ENCODE measurements around the gene SUFU.

The SUFU gene

DNA sequence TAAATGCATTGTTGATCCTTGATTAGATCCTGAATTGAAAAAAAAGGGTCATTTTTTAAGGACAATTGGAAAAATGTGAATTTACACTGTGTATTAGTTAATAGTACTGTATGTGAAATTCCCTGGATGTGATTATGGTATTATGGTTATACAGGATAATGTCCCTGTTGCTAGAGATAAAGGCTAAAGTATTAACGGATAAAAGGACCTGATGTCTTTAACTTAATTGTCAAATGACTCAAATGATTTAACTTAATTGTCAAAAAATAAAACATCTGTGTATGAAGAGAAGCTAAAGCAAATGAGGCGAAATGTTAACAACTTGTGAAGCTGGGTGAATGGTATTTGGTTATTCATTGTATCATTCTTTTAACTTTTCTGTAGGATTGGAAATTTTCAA lies 48.8 kb downstream of the SUFU start:
- no peak for TF ChIP-seq CTCF (conservative IDR thresholded peaks at IDR 0.05; ENCODE audit: low read depth)
- DNase-seq (ENCODE audit: low spot score): no peak
- POLR2A ChIA-PET (ENCODE audit: low non-redundant PET): no interaction called here
- CTCF ChIA-PET: no interaction called here
- no peak overlapping the region for H3K27ac ChIP-seq

GRCh38 chr10:102553771-102554170 lies 50.0 kb downstream of the SUFU start:
- POLR2A ChIA-PET (ENCODE audit: low non-redundant PET): no interaction called here
- no peak overlapping the region for H3K27ac ChIP-seq
- no peak for TF ChIP-seq CTCF (conservative IDR thresholded peaks at IDR 0.05; ENCODE audit: low read depth)
- CTCF ChIA-PET: interaction anchor here (0.7 kb wide), 1 partner anchor 63 kb away, joined by 3 read pairs; no protein-coding TSS in a partner anchor
- DNase-seq (ENCODE audit: low spot score): no peak

GRCh38 chr10:102554531-102554930 lies 50.8 kb downstream of the SUFU start:
- ChIA-PET POLR2A (ENCODE audit: low non-redundant PET) (no interaction called here), CTCF (interaction anchor here (0.7 to 0.8 kb wide), 2 partner anchors 24 to 64 kb away, joined by 3 to 4 read pairs; no protein-coding TSS in a partner anchor)
- H3K27ac ChIP-seq: no peak overlapping the region
- no peak for DNase-seq (ENCODE audit: low spot score)
- no peak for TF ChIP-seq CTCF (conservative IDR thresholded peaks at IDR 0.05; ENCODE audit: low read depth)

GRCh38 chr10:102555781-102556328 lies 52.1 kb downstream of the SUFU start:
- peak overlapping the region; percentile 70 for H3K27ac ChIP-seq
- ChIA-PET POLR2A (ENCODE audit: low non-redundant PET) (no interaction called here), CTCF (interaction anchor here (0.6 to 1.1 kb wide), 3 partner anchors 12 to 1379 kb away, joined by 3 to 5 read pairs (median 3); no protein-coding TSS in a partner anchor)
- DNase-seq (ENCODE audit: low spot score): peak; percentile 86
- TF ChIP-seq CTCF (conservative IDR thresholded peaks at IDR 0.05; ENCODE audit: low read depth): no peak

DNA sequence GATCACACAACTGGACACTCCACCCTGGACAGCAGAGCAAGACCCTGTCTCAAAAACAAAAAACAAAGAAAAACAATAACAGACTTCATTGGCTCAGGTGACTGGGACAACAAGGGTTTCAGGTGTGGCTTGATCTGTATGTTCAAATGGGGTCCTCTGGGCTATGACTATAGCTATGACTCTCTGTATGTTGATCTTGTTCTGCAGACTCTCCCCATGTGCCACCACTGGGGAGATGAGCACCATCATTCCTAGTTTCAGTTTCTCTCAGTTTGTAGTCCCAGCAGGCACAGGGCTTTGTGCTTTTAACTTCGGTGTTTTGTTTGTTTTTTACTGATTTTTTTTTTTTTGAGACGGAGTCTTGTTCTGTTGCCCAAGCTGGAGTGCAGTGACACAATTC lies 53.8 kb downstream of the SUFU start:
- H3K27ac ChIP-seq: no peak overlapping the region
- DNase-seq (ENCODE audit: low spot score): no peak
- ChIA-PET CTCF (interaction anchor here (0.7 to 1.2 kb wide), 2 partner anchors 48 to 158 kb away, joined by 3 to 4 read pairs; no protein-coding TSS in a partner anchor), POLR2A (ENCODE audit: low non-redundant PET) (no interaction called here)
- TF ChIP-seq CTCF (conservative IDR thresholded peaks at IDR 0.05; ENCODE audit: low read depth): no peak

- no peak overlapping the region for H3K27ac ChIP-seq
- ChIA-PET CTCF (interaction anchor here (0.9 kb wide), 1 partner anchor 24 kb away, joined by 3 read pairs; no protein-coding TSS in a partner anchor), POLR2A (ENCODE audit: low non-redundant PET) (no interaction called here)
- DNase-seq (ENCODE audit: low spot score): no peak
- no peak for TF ChIP-seq CTCF (conservative IDR thresholded peaks at IDR 0.05; ENCODE audit: low read depth)
These were observed 56.0 kb downstream of the SUFU start for GRCh38 chr10:102559764-102560163.
